Stimulated activated CD4-positive, alpha-beta T cell treated with anti-CD3 and anti-CD28 coated beads, Interleukin-4, amount 100 ng/mL, for 1 hour (primary cell): ENCODE data around the gene NUB1.

Experiments
- DNase-seq: peaks from one replicate; pipeline ENCODE4 v3.0.0-alpha.2; 2020

Gene NUB1

GRCh38 chr7:151315038-151315655 lies 26.5 kb upstream of the NUB1 start:
- DNase-seq: peak; percentile 61

- DNase-seq: no peak
Measured at GRCh38 chr7:151316896-151317295, 24.7 kb upstream of the NUB1 start.

DNA sequence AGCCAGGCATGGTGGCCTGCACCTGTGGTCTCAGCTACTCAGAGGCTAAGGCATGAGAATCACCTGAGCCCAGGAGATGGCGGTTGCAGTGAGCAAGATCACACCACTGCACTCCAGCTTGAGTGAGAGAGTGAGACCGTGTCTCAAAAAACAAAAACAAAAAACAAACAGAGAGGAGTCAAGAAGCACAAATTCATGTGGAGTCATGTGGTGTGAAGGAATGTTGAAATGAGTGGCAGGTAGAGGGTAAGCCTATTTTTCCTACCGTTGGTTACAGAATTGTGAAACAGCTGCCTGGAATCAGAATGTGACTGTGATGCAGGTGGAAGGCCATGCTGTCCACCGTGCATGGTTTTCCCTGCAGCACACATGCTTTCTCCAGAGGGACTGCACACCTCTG lies 23.7 kb upstream of the NUB1 start:
- no peak for DNase-seq

DNA sequence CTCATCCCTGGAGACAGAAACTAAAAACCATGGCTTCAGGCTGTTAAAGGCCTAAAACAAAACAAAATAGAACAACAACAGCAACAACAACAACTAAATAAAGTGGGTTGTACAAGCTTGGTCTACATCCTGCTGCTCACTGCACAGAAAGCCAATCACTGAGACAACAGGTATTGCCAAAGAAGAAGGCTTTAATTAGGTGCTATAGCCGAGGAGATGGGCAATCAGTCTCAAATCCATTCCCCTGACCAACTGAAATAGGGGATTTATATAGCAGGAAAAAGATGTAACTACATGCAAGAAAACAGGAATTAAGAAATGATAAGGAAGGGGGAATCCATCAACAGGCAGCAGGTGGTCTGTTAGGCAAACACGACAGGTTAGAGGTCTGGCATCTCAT lies 22.4 kb upstream of the NUB1 start:
- no peak for DNase-seq

- no peak for DNase-seq
Measured at GRCh38 chr7:151320263-151320845, 21.3 kb upstream of the NUB1 start.

- DNase-seq: no peak
Measured at GRCh38 chr7:151321341-151321740, 20.3 kb upstream of the NUB1 start.

DNA sequence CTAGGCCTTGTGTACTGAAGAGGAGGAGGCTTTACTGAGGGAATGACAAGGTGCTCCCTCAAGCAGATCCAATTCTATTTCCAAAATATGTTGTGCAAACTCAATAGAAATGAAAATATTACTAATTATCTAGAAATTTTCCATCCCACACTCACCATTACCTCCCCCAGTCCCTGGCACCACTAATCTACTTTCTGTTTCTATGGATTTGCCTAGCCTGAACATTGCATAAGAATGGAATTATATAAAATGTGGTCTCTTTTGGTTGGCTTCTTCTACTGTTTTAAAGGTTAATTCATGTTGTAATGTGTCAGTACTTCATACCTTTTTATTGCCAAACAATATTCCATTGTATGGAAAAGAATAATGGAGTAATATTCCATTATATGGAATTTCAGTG lies 18.7 kb upstream of the NUB1 start:
- no peak for DNase-seq

DNA sequence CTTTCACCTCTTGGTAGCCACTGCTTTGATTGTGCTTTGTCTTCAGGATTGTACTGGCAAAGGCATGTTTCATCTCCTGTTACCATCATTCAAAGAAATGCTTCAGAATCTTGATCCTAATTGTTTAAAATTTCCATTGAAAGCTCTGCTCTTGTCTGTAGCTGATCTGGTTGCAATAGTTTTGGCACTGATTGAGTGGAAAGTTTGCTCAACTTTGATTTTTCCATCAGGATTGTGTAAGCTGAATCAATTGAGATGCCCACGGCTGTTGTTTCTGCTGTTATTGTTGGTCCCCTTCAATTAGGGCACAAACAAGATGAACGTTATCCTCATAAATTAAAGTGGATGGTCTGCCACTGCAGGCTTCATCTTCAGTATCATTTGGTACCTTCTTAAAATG lies 14.6 kb upstream of the NUB1 start:
- DNase-seq: no peak

DNA sequence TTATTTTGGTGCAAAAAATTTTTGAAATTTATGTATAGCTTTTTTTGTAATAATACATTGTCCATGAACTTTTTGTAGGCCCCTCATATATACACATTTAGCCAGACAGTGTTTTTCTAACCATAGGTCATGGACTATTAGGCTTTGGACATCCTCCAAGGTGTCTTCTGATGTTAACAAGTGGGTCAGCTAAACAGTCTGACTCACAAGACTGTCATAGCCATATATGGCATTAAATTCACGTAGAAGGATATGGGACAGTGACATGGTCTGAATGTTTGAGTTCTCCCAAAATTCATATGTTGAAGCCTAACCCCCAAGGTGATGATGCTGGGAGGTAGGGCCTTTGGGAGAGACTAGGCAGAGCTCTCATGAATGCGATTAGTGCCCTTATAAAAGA lies 14.0 kb upstream of the NUB1 start:
- DNase-seq: no peak

DNA sequence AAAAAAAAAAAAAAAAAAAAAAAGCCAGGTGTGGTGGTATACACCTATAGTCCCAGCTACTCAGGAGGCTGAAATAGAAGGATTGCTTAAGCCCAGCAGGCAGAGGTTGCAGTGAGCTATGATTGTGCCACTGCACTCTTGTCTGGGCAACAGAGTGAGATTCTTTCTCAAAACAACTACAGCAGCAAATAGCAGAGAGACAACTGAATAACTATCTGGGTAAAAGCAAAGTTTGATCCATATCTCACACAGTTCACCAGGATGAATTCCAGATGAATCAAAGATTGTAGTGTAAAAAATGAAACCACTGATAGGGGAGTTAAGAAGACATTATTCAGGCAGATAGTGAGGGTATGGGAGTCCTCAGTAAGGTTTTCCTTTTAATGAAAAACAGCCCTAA lies 11.4 kb upstream of the NUB1 start:
- no peak for DNase-seq

DNA sequence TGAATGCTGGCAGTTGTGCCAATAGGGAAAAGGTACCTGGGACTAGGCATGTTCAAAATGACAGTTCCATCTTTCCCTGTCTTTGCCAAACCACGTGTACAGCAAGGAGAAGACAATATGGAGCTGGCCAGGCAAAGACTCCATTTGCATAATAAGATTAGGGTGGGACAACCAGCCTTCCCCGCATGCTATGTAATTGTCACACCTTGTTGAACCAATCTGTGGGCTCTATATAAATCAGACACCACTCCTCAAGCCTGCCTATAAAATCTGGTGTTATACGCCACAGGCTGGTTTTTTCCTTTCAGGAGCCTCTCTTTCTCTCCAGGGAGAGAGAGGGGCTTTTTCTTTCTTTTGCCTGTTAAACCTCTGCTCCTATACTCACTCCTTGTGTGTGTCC lies 11.0 kb upstream of the NUB1 start:
- no peak for DNase-seq

GRCh38 chr7:151334628-151335027 lies 7.0 kb upstream of the NUB1 start:
- DNase-seq: no peak

DNA sequence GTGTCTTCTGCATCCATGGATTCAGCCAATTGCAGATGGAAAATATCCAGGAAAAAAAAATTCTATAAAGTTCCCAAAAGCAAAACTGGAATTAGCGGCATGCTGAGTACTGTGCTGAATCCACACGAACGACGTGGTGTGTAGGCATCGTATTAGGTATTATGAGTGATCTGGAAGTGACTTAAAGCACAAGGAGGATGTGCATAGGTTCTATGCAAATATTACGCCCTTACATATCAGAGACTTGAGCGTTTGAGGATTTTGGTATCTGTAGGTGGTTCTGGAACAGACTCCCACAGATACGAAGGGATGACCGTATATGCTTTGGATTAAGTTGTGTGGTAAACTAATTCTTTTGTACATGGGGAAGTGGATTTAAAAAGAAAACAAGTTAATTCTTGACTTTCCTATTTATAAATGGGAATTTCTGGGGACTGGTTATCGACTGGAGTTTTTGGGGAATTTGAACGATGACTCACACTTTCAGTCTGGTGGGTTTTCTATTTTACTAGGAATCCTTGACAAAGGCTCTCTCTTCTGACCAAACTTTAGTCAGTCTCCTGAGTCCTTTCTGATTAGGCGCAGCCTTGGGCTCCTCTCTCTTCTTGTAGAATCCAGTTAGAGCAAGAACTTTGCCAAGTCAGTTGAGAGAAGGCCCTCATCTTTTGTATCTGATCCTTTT lies 5.4 kb upstream of the NUB1 start:
- DNase-seq: no peak

DNA sequence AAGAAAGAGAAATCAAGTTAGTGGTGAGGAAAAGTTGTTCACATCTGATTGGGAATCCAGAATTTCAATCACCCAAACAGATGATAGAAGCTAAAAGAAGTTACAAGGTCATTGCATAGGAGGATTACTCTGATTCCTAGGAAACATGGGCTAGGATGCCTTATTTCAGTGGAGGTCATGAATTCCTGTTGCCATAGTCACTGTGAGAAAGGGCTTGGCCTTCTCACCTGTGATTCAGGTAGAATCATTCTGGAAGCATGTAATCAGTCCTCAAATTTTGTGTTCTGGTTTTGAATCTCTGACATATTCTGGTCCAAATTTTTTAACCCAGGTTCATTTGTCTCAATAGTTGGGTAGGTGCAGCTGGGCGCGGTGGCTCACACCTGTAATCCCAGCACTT lies 4.3 kb upstream of the NUB1 start:
- no peak for DNase-seq

DNA sequence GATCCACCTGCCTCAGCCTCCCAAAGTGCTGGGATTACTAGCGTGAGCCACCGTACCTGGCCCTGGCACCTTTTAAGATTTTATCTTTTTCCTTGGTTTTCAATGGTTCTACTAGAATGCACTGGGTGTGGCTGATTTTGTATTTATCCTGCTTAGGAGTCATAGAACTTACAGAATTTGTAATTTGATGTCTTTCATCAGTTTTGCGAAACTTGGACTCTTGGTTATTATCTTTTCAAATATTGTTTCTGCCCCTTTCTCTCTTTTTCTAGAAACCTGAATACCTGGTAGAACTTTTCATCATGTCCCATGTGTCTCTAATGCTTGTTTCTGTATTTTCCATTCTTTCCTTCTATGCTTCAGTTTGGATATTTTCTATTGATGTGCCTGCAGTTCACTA lies 2.8 kb upstream of the NUB1 start:
- DNase-seq: no peak

- no peak for DNase-seq
Measured at GRCh38 chr7:151339651-151340382, 1.8 kb upstream of the NUB1 start.

DNA sequence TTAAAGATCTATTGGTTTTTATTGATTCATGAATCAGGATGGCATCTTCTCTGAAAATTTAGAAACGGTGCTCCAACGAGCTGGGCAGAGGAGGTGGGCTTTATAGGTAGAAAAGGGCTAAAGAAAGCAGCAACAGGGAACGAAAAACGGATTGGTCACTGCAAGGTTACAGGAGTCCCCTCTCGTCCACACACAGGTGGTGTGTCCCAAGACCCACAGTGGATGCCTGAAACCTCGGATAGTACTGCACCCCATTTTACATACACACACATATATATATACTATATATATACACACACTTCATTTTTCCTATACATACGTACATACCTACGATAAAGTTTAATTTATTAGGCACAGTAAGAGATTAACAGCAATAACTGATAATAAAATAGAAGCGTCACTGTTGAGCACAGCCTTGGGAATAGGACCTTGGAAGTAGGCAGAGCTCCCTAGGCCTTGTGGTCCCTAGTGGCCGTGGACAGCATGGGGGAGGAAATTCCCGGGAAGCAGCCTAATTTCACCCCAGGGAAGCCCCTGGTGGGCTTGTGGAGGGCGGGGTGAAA lies 737 bp upstream of the NUB1 start:
- DNase-seq: no peak

GRCh38 chr7:151342102-151342646 lies 562 bp downstream of the NUB1 start:
- no peak for DNase-seq

- no peak for DNase-seq
Measured at GRCh38 chr7:151342811-151343210, 1.2 kb downstream of the NUB1 start.

- DNase-seq: no peak
Measured at GRCh38 chr7:151343516-151343915, 1.9 kb downstream of the NUB1 start.

DNA sequence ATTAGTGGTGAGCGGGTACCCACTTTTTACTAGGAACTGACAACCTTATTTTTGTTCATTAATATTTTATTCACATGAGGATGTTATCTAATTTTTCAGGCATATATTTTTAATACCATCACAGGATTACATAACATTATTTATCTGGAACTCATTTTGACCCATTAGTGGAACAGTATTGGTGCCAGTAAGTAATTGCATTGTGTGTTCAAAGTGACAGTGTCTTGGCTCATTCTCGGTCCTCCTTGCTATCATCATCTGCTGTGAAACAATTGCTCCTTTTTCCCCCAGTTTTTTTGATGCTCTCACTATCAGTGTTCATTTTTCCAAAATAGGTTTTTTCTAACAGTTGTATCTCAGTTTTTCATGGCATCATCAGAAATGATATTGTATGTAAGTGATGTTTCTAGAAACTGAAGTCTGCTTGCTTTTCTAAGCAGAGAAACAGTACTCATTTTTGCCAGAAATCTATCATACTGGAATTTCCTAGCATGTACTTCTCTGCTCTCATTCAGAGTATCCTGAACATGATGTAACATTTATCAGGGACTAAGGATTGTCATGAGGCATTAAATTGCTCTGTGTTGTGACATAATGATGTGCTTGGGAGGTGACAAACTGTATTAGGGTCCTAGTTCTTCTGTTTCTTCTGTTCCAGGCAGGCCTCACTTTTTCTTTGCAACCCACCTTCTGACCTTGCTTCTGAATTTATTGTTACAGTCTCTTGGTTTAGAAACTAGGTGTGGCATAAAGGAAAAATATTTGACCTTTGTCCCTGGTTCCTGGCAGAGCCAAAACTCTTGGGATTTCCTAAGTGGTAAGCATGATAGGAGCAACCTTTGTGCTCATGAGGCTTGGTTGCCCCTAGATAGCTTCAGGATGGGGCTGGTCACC lies 4.2 kb downstream of the NUB1 start:
- DNase-seq: no peak

GRCh38 chr7:151346470-151346769 lies 4.8 kb downstream of the NUB1 start:
- DNase-seq: no peak

DNA sequence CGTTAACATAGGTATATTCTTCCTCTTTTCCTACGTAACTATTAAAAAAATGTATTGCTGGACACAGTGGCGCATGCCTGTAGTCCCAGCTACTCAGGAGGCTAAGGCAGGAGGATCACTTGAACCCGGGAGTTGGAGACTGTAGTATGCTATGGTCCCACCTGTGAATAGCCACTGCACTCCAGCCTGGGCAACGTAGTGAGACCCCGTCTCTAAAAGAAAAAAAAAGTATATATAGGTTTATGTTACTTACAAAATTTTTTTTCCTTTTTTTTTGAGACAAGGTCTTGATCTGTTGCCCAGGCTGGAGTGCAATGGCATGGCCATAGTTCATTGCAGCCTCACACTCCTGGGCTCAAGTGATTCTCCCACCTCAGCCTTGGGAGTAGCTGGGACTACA lies 5.6 kb downstream of the NUB1 start:
- DNase-seq: no peak
